NCI-H1694 treated with DMSO at 0.1 percent for 48 hours (cell line): ENCODE measurements around the gene TARP.

Source experiments
- DNase-seq: peaks from one replicate; lab custom pipeline; 2025; lab: John Stamatoyannopoulos, UW

The TARP gene

DNA sequence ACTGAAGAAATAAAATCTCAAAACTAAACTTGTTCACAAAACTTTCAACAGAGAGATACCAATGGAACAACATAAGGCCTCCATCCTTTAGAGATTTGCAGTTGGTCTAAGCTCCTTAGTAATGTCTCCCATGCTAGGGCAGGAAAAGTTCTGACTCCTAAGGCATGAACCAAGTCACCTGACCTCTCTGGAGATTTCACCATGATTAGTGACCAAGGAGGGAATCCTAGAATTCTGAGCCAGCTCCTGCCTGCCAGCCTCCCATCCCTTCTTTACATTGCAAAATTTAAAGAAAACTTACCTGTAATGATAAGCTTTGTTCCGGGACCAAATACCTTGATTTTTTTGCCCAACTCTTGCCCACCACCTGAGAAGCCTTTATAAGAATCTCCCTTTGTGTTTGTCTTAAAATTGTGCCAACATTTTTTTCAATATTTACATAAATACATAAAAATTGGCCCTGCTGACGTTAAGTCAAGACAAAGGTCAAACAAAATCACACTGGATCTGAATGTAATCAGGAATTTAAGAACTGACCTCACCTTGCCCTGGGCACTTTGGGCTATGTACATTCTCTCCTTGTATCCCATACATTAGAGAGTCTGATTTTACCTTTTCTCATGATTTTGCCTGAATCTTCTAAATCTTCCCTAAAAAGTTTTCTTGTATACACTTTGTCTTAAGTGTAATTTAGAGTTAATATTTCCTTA is at the start of gene TARP:
TSS of gene TARP (minus strand) at position 351 of the 710 bp plus-strand sequence.
- DNase-seq, result no peak

GRCh38 chr7:38323156-38323555 is 49.7 kb upstream of the TARP start:
- DNase-seq, result no peak

DNA sequence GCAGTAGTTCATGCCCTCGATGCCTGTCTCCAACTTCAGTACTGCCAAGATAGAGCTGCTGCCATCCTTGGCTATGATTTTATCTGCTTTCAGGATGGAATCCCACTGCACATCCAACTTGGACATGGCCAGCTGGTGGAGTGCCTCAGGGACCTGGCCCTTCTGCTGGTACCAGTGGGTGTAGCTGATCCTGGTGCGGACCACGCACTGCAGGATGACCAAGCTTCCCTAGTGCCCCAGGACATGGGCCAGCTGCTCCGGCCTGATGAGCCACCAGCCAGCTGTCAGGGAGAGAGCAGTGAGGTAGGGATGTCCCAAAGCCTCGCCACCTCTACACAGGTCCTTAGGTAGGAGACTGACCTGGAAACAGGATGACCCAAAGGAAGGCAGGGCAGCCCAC is 49.0 kb upstream of the TARP start:
- no peak for DNase-seq

DNA sequence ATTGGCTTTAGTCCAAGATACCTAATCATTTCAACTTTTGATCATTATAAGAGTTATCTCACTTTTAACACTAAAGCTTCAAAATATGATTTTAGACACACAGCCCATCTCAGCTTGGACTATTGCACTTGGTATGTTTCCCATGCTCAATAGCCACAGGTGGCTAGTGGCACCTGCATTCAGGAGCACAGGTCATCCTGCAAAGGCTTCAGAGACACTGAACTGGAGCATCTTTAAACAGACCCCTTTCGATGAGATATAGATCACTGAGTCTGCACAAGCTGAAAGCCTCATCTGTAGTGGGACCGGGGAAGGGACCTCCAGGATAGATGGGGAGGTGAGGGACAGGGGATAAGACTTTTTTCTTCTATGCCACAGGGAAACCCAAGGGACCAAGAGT is 48.5 kb upstream of the TARP start:
- DNase-seq, result no peak

DNA sequence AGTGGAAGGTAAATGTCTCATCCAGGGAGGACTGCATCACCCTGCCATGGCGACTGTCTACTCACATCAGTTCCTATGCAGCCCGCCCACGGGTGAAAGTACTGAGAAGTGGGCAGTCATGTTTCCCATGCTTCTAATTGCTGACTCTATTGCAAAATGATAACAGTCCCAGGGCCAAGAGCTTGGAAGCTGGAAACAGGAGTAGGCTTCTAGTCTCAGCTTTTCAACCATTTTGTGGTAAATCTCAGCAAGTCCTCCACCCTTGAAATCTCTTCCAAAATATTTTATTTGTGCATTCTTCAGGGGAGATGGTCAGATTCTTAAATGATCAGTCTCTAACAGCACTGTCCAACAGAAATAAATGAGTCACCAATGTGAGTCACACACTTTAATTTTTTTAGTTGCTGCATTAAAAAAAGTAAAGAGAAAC is 48.1 kb upstream of the TARP start:
- DNase-seq, result no peak

DNA sequence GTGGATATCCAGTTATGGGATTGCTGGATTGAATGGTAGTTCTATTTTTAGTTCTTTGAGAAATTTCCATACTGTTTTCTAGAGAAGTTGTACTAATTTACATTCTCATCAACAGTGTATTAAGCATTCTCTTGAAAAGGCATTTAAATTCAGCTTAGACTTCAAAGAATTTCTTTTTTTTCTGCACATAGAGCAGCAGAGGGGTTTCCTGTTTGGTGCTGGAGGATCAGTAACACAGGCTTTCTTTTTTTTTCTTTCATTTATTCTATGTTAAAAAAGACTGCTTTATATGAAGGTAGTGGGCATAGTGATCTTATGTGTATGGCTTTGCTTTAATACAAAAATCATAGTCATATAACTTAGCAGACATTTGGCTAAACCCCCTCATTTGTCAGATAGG is 47.6 kb upstream of the TARP start:
- DNase-seq, result no peak

DNA sequence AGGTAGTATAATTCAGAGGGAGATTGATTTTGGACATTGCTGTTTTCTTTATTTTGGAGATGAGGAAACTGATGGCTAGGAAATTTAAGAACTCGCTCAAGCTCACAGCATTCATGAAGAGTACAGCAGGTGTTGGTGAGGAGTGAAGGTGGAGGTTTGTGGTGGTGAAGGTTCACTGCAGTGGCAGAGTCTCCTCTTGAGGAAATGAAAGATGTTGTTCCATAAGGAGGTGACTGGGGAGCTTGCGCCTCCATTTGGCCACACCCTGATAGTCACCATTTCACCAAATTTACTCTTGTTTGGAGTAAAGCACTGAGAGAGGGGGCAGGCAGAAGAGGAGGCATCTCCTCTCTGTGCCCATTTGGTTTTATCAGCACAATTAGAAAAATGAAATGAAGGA is 46.4 kb upstream of the TARP start:
- no peak for DNase-seq

DNA sequence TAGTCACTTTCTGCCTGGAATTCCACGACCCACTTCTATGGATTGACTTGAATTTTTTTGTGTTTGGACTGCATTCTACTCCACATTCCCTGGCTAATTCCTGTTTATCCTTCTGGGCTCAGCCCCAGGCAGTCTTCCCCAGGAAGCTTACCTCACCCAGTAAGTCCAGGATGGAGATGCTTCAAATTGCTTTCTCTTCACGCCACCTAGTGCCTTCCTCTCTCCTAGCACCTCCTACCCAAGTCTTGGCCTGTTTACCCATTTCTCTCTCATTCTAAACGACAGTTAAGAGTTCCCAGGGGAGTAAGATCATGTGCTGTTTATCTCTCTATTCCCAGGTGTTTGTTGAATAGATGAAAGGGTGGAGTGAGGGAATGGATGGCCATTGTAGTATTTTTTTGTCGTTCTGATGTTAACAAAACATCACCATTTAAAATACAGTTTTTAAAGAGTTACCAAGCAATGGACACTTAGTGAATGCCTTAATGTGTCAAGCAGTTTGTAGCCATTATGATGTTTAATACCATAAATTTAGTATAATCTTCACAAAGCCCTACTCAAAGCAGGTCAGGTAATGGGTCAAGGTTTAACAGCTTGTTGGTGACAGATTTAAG is 45.5 kb upstream of the TARP start:
- DNase-seq, result peak; percentile 45

DNA sequence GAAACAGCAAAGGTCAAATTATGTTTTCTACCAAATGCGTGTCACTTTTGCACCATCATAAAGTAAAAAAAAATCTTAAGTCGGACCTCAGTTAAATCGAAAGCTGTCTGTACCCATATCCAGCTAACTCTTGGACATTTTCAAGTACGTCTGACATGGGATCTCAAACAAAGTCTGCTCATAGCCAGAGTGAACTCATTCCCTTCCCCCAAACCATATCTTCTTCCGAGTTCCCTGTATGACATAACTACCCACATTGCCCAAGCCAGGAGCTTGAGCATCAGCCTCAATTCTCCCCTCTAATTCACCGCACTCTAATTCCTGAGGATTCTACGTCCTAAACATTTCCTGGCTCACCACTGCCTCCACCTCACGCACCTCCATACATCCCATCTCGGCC is 44.8 kb upstream of the TARP start:
- no peak for DNase-seq

DNA sequence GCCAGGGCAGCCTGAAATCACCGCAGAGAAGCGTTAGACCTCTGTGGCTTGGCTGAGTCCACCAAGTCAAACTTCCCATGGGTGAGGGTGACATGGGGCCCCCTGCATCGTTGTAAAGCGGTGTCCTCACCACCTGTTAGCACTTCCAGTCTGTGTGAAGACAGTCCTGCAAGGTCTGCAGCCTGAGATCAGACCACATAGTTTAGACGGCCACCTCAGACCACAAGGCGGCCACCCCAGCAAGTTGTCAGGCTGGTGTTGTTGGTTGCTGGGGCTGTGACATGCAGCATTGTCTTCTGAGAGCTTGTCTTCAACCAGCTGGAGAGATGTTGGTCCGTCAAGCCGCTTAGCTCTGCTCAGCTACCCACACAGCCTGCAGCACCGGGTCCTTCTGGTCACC is 44.1 kb upstream of the TARP start:
- no peak for DNase-seq

GRCh38 chr7:38316733-38317360 is 43.4 kb upstream of the TARP start:
- DNase-seq, result no peak

- no peak for DNase-seq
Measured at GRCh38 chr7:38315410-38315809, 42.0 kb upstream of the TARP start.

- DNase-seq, result no peak
Measured at GRCh38 chr7:38312821-38313220, 39.4 kb upstream of the TARP start.

DNA sequence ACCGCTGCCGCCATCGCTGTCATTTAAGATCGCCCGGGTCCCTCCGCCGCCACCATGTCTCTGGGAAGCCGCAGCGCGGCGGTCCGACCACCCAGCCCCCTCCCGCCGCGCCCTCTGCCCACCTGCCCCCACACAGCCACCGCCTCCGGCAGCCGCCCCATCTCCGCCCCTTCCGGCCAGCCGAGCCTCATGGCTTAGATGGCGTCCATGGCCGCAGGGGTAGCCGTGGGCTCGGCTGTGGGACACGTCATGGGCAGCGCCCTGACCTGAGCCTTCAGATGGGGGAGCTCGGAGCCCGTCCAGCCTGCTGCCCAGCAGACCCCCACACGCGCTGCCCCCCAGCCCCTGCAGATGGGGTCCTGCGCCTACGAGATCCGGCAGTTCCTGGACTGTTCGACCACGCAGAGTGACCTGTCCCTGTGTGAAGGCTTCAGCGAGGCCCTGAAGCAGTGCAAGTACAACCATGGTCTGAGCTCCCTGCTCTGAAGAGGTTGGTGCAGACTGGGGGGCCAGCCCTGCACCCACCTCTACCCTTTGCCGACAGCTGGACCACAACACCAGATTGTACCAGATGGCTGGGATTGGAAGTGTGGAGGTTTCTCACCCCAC is 38.0 kb upstream of the TARP start:
- no peak for DNase-seq

DNA sequence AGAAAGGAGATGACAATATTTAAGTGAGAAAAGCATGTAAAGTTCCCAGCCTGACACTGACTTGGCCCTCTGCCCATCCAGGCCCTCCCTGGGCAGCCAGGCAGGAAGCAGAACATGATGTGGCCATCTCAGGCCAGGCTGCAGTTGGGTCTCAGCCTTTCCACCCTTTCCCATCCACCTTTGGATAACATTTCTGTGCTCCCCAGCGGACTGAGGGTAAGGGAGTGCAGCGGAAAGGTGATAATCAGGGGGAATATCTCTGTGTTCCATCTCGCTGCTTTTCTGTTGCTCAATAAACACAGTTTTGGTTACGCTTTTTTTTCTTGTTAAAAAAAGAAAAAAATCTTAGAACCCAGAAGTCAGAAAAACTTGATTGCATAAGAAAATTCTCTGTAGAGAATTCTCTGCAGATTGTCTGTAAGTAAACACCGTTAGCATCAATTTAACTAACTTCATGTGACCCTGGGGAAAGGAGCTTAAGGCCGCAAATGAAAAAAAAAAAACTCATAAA is 37.2 kb upstream of the TARP start:
- DNase-seq, result no peak

- DNase-seq, result no peak
Measured at GRCh38 chr7:38309555-38309954, 36.1 kb upstream of the TARP start.

DNA sequence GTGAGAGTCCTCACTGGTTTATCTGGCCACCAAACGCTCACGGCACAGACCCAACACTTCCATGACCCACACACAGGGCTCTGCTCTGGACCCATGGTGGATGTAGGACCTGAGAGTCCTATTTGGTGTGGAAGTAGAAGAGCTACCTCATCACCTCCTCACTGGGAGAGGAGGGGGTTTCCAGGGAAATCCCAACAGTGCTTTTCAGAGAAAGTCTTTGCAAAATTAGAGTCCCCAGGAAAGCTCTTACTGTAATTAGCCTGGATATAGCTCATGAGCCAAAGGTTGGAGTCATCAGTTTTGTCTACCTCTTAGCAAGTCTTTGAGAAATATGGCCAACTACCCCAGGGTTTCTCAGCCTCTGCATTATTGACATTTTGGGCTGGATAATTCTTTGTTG is 34.7 kb upstream of the TARP start:
- no peak for DNase-seq

- no peak for DNase-seq
Measured at GRCh38 chr7:38307640-38308039, 34.2 kb upstream of the TARP start.

- DNase-seq, result no peak
Measured at GRCh38 chr7:38306914-38307313, 33.5 kb upstream of the TARP start.

DNA sequence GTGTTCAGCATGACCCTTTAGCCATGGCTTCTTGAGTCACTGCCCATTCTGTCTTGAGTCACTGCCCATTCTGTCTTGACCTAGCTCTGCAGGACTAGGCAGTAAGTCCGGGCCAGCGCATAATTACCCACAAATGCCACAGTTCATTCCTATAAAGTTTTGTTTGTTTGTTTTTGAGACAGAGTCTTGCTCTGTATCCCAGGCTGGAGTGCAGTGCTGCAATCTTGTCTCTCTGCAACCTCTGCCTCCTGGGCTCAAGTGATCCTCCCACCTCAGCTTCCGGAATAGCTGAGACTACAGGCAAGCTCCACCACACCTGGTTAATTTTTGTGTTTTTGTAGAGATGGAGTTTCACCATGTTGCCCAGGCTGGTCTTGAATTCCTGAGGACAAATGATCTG is 32.7 kb upstream of the TARP start:
- no peak for DNase-seq

DNA sequence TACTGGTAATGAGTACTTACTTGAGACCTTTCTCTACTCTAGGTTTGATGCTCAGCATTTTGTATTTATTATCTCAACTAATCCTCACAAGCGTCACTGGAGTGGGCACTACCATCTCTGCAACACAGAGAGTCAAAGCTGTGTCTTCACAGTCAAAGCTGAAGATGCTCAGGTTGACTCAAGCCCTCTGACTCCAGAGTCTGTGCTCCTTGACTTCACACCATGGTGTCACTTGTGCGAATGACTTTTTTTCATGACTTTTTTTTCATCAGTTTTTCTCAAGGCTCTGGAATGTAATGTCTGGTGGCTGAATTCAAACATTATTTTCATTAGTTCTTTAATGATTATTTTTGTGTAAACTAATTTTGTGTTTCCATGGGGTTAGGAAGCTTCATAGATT is 30.4 kb upstream of the TARP start:
- DNase-seq, result no peak

GRCh38 chr7:38300175-38300574 is 26.7 kb upstream of the TARP start:
- no peak for DNase-seq
